NCI-H187 treated with DMSO at 0.1 percent for 48 hours (cell line): ENCODE data around the gene ACVR1.

Experiments
- DNase-seq: peaks from one replicate; lab custom pipeline; 2025; lab: John Stamatoyannopoulos, UW

ACVR1 gene

DNA sequence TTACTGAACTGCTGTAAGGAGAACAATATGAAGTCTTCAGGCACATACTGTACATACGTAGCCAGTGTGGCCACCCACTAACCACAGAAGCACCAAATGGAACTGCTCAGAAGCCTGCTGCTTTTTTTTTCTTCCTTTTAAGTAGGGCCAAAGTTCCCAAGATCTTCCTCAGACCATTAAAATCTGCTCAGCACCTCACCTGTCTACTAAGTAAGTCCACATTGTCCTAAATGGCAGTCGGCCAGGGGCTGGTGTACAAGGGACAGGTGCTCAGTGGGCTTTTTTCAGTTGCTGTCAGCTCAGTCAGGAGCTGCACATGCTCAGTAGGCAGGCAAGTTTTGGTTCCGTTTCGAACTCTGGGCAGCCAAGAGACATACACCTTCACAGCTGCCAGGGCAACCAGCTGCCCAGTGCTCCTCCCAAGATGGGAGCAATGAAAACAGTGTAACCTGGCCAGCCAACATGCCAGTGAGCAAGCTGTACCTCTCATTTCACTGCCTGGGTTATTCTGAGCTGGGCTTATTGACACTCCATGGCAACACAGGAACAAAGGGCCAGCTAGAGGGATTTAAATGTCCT, 86.1 kb downstream of the ACVR1 start:
- DNase-seq, result no peak

- no peak for DNase-seq
Observed at GRCh38 chr2:157789256-157789655, 86.9 kb downstream of the ACVR1 start.

DNA sequence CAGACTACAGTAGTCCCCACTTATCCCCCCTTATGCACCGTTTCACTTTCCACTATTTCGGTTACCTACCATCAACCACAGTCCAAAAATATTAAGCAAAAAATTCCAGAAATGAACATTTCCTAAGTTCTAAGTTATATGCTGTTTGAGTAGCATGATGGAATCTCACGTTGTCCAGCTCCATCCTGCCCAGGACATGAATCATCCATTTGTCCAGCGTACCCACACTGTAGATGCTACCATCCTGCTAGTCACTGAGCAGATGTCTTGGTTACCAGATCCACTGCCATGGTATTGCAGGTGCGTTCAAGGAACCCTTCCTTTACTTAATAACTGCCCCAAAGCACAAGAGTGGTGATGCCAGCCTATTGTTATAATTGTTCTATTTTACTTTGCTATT, 87.9 kb downstream of the ACVR1 start:
- DNase-seq, result no peak

DNA sequence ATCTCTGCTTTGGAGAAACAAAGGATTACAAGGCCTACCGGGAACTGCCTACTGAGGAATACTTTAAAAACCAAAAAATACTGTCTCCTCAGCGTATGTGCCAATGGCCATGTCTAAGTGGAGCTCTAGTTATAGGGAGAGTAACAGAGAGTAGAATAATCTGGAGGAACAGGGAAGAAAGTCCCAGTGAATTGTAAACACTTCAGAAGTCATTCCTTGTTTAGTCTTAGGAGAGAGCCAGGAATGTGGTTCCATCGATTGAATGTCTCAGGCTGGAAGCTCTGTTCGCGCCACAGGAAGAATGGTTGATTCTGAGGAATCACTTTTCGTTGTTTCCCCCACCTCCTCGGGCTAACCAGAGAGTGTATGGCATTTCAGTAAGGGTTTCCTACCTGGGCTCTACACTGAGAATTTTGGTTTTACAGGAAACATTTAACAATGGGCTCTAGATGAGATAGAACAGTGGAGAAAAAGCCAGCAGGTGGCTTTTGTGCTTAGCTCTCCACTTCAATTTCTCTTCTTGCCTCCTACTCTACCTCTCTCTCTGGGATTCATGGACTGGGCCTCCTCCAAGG, 88.7 kb downstream of the ACVR1 start:
- no peak for DNase-seq

DNA sequence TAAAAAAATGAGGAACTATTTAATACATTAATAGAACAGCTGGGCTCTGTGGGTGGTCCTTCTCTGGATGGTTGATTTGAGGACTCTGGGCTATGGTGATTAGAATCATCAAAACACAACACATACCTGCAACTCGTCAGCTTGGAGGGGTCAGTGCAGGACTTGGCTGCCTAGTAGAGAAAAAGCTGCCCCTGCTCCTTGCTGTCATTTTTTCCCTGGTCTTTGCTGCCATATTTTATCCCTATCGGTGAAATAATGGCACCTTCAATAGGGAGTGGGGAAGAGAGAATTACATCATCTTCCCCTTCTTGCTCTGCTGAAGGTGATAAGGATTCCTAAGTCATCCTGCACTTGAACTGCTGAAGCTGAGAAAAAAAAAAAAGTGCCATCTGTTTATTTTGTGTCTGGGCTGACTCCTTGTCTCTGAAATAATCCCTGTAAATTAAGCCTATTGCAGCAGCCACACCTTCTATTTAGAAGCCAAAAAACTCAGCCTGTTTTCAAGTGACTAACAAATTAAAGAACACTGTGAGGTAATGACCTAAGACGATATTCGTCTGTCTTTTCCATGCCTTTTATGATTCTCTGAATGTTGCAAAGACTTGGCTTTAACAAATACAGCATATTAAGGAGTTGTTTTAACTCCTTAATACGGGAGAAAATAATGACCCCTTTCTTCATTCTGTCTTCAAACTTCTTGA, 89.3 kb downstream of the ACVR1 start:
- DNase-seq, result no peak

DNA sequence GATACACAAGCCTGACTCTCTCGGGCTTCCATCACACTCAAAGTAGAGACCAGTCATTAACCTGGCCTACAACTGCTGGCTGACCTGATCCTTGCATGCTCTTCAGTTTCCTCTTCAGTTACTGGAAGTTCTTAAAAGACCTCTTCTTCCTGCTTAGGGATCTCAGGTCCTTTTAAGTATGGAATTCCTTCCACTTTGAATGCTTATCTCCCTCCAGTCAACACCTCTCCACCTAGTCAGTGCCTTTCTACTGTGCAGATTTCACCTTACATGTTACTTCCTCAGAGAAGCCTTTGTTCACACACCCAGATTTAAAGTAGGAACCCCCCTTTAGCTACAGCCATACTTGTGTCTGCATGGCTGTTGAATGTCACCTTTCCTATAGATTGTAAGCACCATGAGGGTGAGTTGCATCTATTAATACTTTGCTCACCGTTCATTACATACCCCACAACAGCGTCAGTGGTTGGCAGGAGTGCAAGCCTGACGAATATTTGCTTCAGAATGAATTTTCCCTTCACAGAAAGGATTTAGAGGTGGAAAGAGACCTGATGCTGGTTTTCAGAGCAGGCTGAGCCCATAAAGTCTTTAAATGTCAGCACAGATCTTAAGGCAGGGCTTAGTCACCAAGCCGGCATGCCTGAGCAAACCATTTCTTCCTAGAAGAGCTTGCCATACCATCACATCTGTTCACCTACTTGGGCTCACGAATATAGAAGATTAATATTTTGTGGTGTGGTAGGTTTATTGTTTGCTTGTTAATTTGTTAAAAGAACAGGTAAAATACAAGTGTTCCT, 90.1 kb downstream of the ACVR1 start:
- DNase-seq, result no peak

- no peak for DNase-seq
Observed at GRCh38 chr2:157785200-157785599, 90.9 kb downstream of the ACVR1 start.

DNA sequence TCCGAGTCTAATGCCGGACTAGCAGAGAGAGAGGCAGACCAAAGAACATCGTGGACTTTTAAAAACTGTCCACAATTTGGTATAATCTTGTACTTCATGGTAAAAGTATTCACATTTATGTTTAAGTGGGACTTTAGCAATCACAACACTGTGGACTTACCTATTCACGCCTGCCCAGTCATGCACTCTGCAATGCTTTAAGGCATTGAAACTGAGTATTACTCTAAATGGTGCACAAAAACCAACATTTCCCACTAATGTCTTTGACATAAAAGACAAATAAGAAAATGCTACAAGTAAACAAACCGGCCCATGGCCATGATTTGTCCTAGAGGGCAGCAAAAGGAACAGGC, 91.3 kb downstream of the ACVR1 start:
- DNase-seq, result no peak

GRCh38 chr2:157784169-157784822, 91.8 kb downstream of the ACVR1 start:
- no peak for DNase-seq

- DNase-seq, result no peak
Observed at GRCh38 chr2:157783245-157783644, 92.9 kb downstream of the ACVR1 start.

- DNase-seq, result no peak
Observed at GRCh38 chr2:157782057-157782845, 93.9 kb downstream of the ACVR1 start.

DNA sequence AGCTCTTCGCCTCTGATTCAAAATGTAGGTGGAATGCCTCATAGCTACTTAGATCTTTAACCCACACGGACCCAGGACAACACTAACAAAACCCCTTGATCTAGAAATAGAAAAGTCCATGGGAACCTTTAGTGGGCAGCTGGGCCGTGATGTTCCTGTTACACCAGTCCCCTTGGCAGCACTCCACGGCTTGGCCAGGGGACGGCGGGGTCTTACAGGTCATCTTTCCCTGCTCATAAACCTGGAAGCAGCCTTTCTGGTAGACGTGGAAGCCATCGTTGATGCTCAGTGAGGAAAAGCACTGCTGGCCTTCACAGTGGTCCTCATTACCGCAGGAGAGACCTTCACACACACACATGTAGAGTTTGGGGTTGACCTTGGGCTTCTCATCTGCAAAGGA, 95.9 kb downstream of the ACVR1 start:
- DNase-seq, result no peak

DNA sequence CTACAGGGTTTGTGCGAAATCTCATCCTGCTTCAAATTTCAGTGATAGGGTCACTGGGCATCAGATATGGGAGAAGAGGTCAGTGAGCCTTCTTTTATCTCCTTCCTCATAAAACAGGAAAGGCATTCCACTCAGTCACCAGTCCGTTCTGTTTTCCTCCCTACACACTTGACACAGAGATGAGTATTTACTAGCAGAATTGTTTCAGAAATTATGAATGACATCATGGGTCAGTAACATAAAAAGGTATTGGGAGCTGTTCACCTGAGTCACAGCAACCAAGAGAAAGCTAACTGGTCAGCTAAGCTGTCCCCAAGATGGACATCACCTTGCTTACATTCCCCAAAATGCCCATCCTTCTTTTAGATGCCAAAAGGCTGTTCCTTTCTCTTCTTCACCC, 96.3 kb downstream of the ACVR1 start:
- DNase-seq, result no peak

- no peak for DNase-seq
Observed at GRCh38 chr2:157777427-157777826, 98.7 kb downstream of the ACVR1 start.

DNA sequence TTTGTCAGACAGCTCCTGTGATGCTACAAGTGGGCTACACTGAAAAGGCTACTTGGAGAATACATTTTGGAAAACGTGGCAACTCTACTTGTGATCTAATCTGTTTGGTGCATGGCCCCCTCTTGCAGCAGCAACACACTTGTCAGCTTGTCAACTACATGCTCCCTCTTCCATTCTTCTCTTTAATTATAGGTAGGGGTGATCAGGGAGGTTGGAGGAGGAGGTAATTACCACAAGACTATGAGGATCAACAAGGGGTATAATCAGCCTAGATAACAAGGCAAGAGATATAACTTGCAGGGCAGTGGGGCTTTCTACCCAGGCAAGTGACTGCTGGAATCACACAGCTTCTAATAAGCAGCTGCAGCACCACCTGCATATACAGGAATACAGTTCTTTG, 104.9 kb downstream of the ACVR1 start:
- DNase-seq, result no peak

DNA sequence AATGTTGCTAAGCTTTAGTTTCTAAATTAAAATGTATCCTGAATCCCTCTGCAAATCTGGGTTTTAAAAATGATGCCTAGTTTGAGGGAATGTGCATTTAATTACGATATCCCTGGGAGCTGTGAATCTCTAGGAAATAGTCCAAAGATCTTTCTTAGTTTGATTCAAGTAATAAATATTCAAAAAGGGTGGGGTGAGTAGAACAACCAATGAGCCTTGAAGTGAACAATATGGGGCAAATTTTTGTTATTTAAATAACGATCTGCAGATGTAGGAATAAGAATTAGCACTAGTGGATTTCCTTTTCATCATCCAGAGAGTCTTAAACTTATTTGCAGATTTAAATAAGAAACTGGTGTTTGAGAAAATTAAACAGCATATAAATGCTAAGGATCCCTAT, 106.3 kb downstream of the ACVR1 start:
- no peak for DNase-seq

DNA sequence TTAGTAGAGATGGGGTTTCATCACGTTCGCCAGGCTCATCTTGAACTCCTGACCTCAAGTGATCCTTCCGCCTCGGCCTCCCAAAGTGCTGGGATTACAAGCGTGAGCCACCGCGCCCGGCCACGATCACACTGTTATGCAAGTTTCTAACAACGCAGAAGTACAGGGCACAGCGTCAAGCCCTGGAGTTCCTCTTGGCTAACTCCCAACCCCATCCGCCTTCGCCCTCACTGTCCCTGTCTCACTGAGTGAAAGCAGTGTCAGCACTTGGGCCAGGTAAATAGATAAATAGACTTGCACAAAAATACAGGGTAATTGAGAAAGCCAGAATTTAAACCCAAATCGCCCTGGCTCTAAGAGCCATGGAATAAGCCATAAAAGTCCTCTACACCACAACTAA, 111.7 kb downstream of the ACVR1 start:
- no peak for DNase-seq

- DNase-seq, result no peak
Observed at GRCh38 chr2:157761520-157761919, 114.6 kb downstream of the ACVR1 start.

GRCh38 chr2:157760949-157761348, 115.2 kb downstream of the ACVR1 start:
- no peak for DNase-seq

DNA sequence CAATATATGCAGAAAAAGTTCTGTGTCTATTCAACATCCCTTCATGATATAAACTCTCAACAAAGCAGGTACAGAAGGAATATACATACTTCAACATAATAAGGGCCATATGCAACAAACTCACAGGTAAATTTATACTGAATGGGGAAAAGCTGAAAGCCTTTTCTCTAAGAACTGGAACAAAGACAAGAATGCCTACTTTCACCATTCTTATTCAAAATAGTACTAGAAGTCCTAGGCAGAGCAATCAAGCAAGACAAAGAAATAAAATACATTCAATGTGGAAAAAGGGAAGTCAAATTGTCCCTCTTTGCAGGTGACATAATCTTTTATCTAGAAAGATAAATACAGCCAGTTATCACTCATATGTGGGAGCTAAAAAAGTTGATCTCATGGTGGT, 116.3 kb downstream of the ACVR1 start:
- no peak for DNase-seq

- no peak for DNase-seq
Observed at GRCh38 chr2:157758586-157758985, 117.5 kb downstream of the ACVR1 start.

GRCh38 chr2:157757500-157757899, 118.6 kb downstream of the ACVR1 start:
- no peak for DNase-seq
